Measurements from ENCODE around the gene VILL. TPM values are rescaled to one million over a fixed set of nuclear protein-coding genes. Genes with fewer than 3 reads are reported as not detected.
"Not testable (repeated sequence)": the region's sequence is repeated elsewhere in the genome, so short reads cannot be mapped to it uniquely, and the experiment has no call there.

Gene VILL
- total and polyA plus RNA-seq, 4 donors, result 3.9 to 37.1 (median 13.1) TPM

GRCh38 chr3:38049358-38050126 lies 59.0 kb downstream of the VILL start:
- Histone ChIP-seq H3K4me1 (ENCODE audit: control insufficient read depth in 1 of 2, insufficient read depth in 2 of 2, low read length in 2 of 2) (no peaks in the 10 kb centered on the region), H3K27ac (ENCODE audit: low read depth in 1 of 2, low read length in 2 of 2) (no peak overlapping the region), H3K36me3 (ENCODE audit: control insufficient read depth in 1 of 2, insufficient read depth in 2 of 2, low read length in 1 of 2) (no peaks in the 10 kb centered on the region), H3K9me3 (ENCODE audit: control insufficient read depth, low read length) (no peaks in the 10 kb centered on the region), H3K4me3 (ENCODE audit: low read length in 2 of 2) (no peak overlapping the region), H3K27me3 (ENCODE audit: control insufficient read depth in 1 of 2, insufficient read depth in 2 of 2, low read length in 1 of 2) (no peaks in the 10 kb centered on the region)
- DNase-seq (no peak), ATAC-seq (ENCODE audit: low FRiP score) (no peak)
- WGBS, 2 donors, result 72 to 80% methylated on average over 4 of the region's 4 CpGs
- intact Hi-C loops (cut with DNase I), result no loop called here

DNA sequence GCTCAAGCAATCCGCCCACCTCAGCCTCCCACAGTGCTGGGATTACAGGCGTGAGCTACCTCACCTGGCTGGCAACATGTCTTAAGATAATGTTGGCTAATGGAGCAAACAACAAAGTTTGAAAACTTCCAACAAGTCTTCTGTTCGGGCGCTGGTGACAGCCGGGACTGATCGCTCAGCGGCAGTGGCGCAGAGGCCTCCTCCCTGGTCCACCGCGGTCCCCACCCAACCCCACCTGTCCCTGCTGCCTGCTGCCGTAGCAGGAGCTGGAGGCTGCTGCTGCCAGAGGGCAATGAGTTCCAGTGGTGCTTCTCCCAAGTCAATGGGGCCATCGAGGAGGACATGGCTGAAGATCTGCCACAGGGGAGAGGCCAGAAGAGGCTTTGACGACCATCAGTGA lies 60.5 kb downstream of the VILL start:
- 93 to 94% methylated on average over 13 of the region's 13 CpGs for WGBS, 2 donors
- Histone ChIP-seq H3K9me3 (ENCODE audit: control insufficient read depth, low read length) (no peaks in the 10 kb centered on the region), H3K36me3 (ENCODE audit: control insufficient read depth in 1 of 2, insufficient read depth in 2 of 2, low read length in 1 of 2) (no peaks in the 10 kb centered on the region), H3K27me3 (ENCODE audit: control insufficient read depth in 1 of 2, insufficient read depth in 2 of 2, low read length in 1 of 2) (no peaks in the 10 kb centered on the region), H3K4me3 (ENCODE audit: low read length in 2 of 2) (no peak overlapping the region), H3K27ac (ENCODE audit: low read depth in 1 of 2, low read length in 2 of 2) (no peak overlapping the region), H3K4me1 (ENCODE audit: control insufficient read depth in 1 of 2, insufficient read depth in 2 of 2, low read length in 2 of 2) (no peaks in the 10 kb centered on the region)
- ATAC-seq (ENCODE audit: low FRiP score) (no peak), DNase-seq (no peak)
- intact Hi-C loops (cut with DNase I), result no loop called here

- H3K4me3 ChIP-seq (ENCODE audit: low read length in 2 of 2); H3K36me3 ChIP-seq (ENCODE audit: control insufficient read depth in 1 of 2, insufficient read depth in 2 of 2, low read length in 1 of 2); H3K27me3 ChIP-seq (ENCODE audit: control insufficient read depth in 1 of 2, insufficient read depth in 2 of 2, low read length in 1 of 2); H3K27ac ChIP-seq (ENCODE audit: low read depth in 1 of 2, low read length in 2 of 2); intact Hi-C loops (cut with DNase I); H3K9me3 ChIP-seq (ENCODE audit: control insufficient read depth, low read length); DNase-seq; H3K4me1 ChIP-seq (ENCODE audit: control insufficient read depth in 1 of 2, insufficient read depth in 2 of 2, low read length in 2 of 2); ATAC-seq (ENCODE audit: low FRiP score): not testable (repeated sequence)
- 88 to 94% methylated on average over 5 to 28 of the region's 32 CpGs for WGBS, 2 donors
Observed at GRCh38 chr3:38053286-38053685, 62.7 kb downstream of the VILL start.

DNA sequence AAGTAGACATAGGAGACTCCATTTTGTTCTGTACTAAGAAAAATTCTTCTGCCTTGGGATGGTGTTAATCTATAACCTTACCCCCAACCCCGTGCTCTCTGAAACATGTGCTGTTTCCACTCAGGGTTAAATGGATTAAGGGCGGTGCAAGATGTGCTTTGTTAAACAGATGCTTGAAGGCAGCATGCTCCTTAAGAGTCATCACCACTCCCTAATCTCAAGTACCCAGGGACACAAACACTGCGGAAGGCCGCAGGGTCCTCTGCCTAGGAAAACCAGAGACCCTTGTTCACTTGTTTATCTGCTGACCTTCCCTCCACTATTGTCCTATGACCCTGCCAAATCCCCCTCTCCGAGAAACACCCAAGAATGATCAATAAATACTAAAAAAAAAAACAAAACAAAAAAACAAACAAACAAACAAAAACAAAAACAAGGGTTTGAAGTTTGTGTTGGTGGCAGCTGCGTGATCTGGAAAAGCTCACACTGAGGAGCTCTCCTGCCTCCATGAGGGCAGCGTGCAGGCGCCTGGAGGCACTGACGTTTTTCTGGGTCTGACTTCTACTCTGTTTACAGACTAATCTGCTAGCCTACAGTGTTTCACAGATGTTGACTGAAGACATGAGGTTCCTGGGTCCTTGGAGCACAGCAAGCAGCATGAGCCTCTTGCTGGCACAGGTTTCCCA lies 63.4 kb downstream of the VILL start:
- H3K9me3 ChIP-seq (ENCODE audit: control insufficient read depth, low read length); H3K4me1 ChIP-seq (ENCODE audit: control insufficient read depth in 1 of 2, insufficient read depth in 2 of 2, low read length in 2 of 2); ATAC-seq (ENCODE audit: low FRiP score); H3K27me3 ChIP-seq (ENCODE audit: control insufficient read depth in 1 of 2, insufficient read depth in 2 of 2, low read length in 1 of 2); intact Hi-C loops (cut with DNase I); H3K36me3 ChIP-seq (ENCODE audit: control insufficient read depth in 1 of 2, insufficient read depth in 2 of 2, low read length in 1 of 2); H3K4me3 ChIP-seq (ENCODE audit: low read length in 2 of 2); DNase-seq; H3K27ac ChIP-seq (ENCODE audit: low read depth in 1 of 2, low read length in 2 of 2): not testable (repeated sequence)
- WGBS, 2 donors, result 81 to 88% methylated on average over 6 to 7 of the region's 9 CpGs

- 75 to 90% methylated on average over 3 of the region's 3 CpGs for WGBS, 2 donors
- H3K27me3 ChIP-seq (ENCODE audit: control insufficient read depth in 1 of 2, insufficient read depth in 2 of 2, low read length in 1 of 2), result no peaks in the 10 kb centered on the region
- H3K9me3 ChIP-seq (ENCODE audit: control insufficient read depth, low read length), result no peaks in the 10 kb centered on the region
- intact Hi-C loops (cut with DNase I), result no loop called here
- ATAC-seq (ENCODE audit: low FRiP score), result no peak
- no peak overlapping the region for H3K27ac ChIP-seq (ENCODE audit: low read depth in 1 of 2, low read length in 2 of 2)
- no peaks in the 10 kb centered on the region for H3K4me1 ChIP-seq (ENCODE audit: control insufficient read depth in 1 of 2, insufficient read depth in 2 of 2, low read length in 2 of 2)
- H3K36me3 ChIP-seq (ENCODE audit: control insufficient read depth in 1 of 2, insufficient read depth in 2 of 2, low read length in 1 of 2), result peaks cover 0 to under 1% of the 10 kb centered on the region in 2 donors
- no peak overlapping the region for H3K4me3 ChIP-seq (ENCODE audit: low read length in 2 of 2)
- no peak for DNase-seq
Observed at GRCh38 chr3:38054499-38055001, 64.0 kb downstream of the VILL start.

Small RNA genes lying within 50 kb of the gene (microRNA-seq; reads per million reads assigned to microRNA genes)
- gene MIR26A1, result 15.5 to 252 reads per million in 2 donors

Other genes starting within 250 kb of the VILL start
- gene CTDSPL, start 128.9 kb upstream of the VILL start, total RNA-seq, result 10 to 100 TPM; 45.3 to 48.0 TPM
- 10 to 100 TPM; 21.3 to 25.4 TPM for gene CTDSPL, start 128.9 kb upstream of the VILL start, polyA plus RNA-seq
- 10 to 100 TPM; 37.1 to 53.8 TPM for gene PLCD1, start 38.9 kb downstream of the VILL start, total RNA-seq
- 10 to 100 TPM; 30.8 to 59.7 TPM for gene PLCD1, start 38.9 kb downstream of the VILL start, polyA plus RNA-seq
- gene DLEC1, start 48.4 kb downstream of the VILL start, total RNA-seq, result under 1 TPM; 0.26 to 0.69 TPM
- gene DLEC1, start 48.4 kb downstream of the VILL start, polyA plus RNA-seq, result under 1 TPM; 0.25 to 0.59 TPM
- gene ACAA1, start 146.3 kb downstream of the VILL start, total RNA-seq, result 10 to 100 TPM; 39.3 to 54.8 TPM
- 10 to 100 TPM; 58.4 to 69.2 TPM for gene ACAA1, start 146.3 kb downstream of the VILL start, polyA plus RNA-seq
- 10 to 100 TPM; 23.4 to 33.6 TPM for gene MYD88, start 147.9 kb downstream of the VILL start, total RNA-seq
- gene MYD88, start 147.9 kb downstream of the VILL start, polyA plus RNA-seq, result 10 to 100 TPM; 17.7 to 19.3 TPM
- 10 to 100 TPM; 38.9 to 42.0 TPM for gene OXSR1, start 174.8 kb downstream of the VILL start, total RNA-seq
- 10 to 100 TPM in 1 of 2 donors, 1 to 10 TPM in 1; 7.9 to 13.9 TPM for gene OXSR1, start 174.8 kb downstream of the VILL start, polyA plus RNA-seq

All from aorta (tissue), 5 donors.